HepG2 (cell line): ENCODE results near the gene VAMP5. TPM values are rescaled to one million over a fixed set of nuclear protein-coding genes. Genes with fewer than 3 reads are reported as not detected.

Experiments
- ATF4 ChIP-seq, 2 experiments: fragments of 450-650 bp in 1 of 2; sonication (generic) in 1 of 2; formaldehyde crosslinking; IDR thresholded peaks; 2 replicates each; pipeline versions ENCODE4 v1.5.0 to v1.8.0; 2020 to 2022; ENCODE audit warnings: mild to moderate bottlenecking in 1 of 2, missing genetic modification reagents in 1 of 2
- ATF7-NPFF ChIP-seq: sonication (generic); formaldehyde crosslinking; IDR thresholded peaks from 2 replicates; pipeline ENCODE4 v1.8.1; 2023; ENCODE audit warnings: mild to moderate bottlenecking, low read depth, missing genetic modification reagents, moderate library complexity
- BRD4 ChIP-seq: sonication (generic); formaldehyde crosslinking; IDR thresholded peaks from 2 replicates; pipeline ENCODE4 v1.4.0; 2020; ENCODE audit warnings: missing genetic modification reagents
- CHCHD3 ChIP-seq: sonication (generic); formaldehyde crosslinking; IDR thresholded peaks from 2 replicates; pipeline ENCODE4 v1.8.0; 2022; ENCODE audit warnings: mild to moderate bottlenecking, missing genetic modification reagents, moderate library complexity
- JDP2 ChIP-seq: sonication (generic); formaldehyde crosslinking; IDR thresholded peaks from 2 replicates; pipeline ENCODE4 v1.8.1; 2022; ENCODE audit warnings: missing genetic modification reagents, borderline replicate concordance
- KLF13 ChIP-seq: sonication (generic); formaldehyde crosslinking; IDR thresholded peaks from 2 replicates; pipeline ENCODE4 v1.4.0; 2020; ENCODE audit warnings: mild to moderate bottlenecking, missing genetic modification reagents
- KMT2A ChIP-seq: sonication (generic); formaldehyde crosslinking; IDR thresholded peaks from 2 replicates; pipeline ENCODE4 v1.4.0; 2020; ENCODE audit warnings: missing genetic modification reagents
- MEIS1 ChIP-seq: sonication (generic); formaldehyde crosslinking; IDR thresholded peaks from 2 replicates; pipeline ENCODE4 v1.9.0; 2021; ENCODE audit warnings: mild to moderate bottlenecking, missing genetic modification reagents, moderate library complexity, borderline replicate concordance
- NFRKB ChIP-seq: fragments of 450-650 bp; IDR thresholded peaks from 2 replicates; pipeline ENCODE4 v1.6.1; 2017
- PITX1 ChIP-seq: sonication (generic); formaldehyde crosslinking; IDR thresholded peaks from 2 replicates; pipeline ENCODE4 v1.5.1; 2020; ENCODE audit warnings: mild to moderate bottlenecking, missing genetic modification reagents
- RARG ChIP-seq: sonication (generic); formaldehyde crosslinking; IDR thresholded peaks from 2 replicates; pipeline ENCODE4 v1.4.0; 2020; ENCODE audit warnings: low read depth, mild to moderate bottlenecking, missing genetic modification reagents
- SPEN ChIP-seq: sonication (generic); formaldehyde crosslinking; IDR thresholded peaks from 2 replicates; pipeline ENCODE4 v1.5.1; 2020; ENCODE audit warnings: low read depth, mild to moderate bottlenecking, missing genetic modification reagents
- TP53 ChIP-seq: sonication (generic); formaldehyde crosslinking; conservative IDR thresholded peaks from 2 replicates; pipeline ENCODE4 v1.4.0; 2020; ENCODE audit warnings: missing genetic modification reagents
- ZBTB25 ChIP-seq: IDR thresholded peaks from 2 replicates; pipeline ENCODE4 v1.6.1; 2018; ENCODE audit warnings: missing genetic modification reagents
- ZNF326 ChIP-seq: sonication (generic); formaldehyde crosslinking; IDR thresholded peaks from 2 replicates; pipeline ENCODE4 v1.4.0; 2020; ENCODE audit warnings: missing genetic modification reagents, borderline replicate concordance
- ZNF589 ChIP-seq: sonication (generic); formaldehyde crosslinking; conservative IDR thresholded peaks from 2 replicates; pipeline ENCODE4 v1.8.0; 2022; ENCODE audit warnings: mild to moderate bottlenecking, moderate library complexity, missing genetic modification reagents
- ZNF747 ChIP-seq: sonication (generic); formaldehyde crosslinking; IDR thresholded peaks from 2 replicates; pipeline ENCODE4 v1.8.1; 2023; ENCODE audit warnings: missing genetic modification reagents, mild to moderate bottlenecking, borderline replicate concordance
- ZSCAN9 ChIP-seq: IDR thresholded peaks from 2 replicates; pipeline ENCODE4 v1.6.1; 2016; ENCODE audit warnings: borderline replicate concordance
- polyA plus RNA-seq, 8 experiments: library from polyadenylated mRNA; depleted of rRNA in 3 of 8; stranded (reverse) in 7 of 8; unstranded in 1 of 8; fragments of >200 nt; fragmentation: Illumina TruSeq in 4 of 8; extraction: Trizol in 4 of 8; gene quantifications; 2 replicates each; pipeline versions ENCODE4 v1.2.1 to v1.2.3, GENCODE V29; 2011 to 2016; ENCODE audit warnings: low read depth in 4 of 8, missing spikeins in 1 of 8, mixed read lengths in 1 of 8; ENCODE audit not compliant: insufficient read depth in 1 of 8
- total RNA-seq, 5 experiments: library from RNA; depleted of rRNA; stranded (reverse); fragments of >200 nt; fragmentation: Illumina TruSeq; extraction: Trizol; gene quantifications; 2 replicates each; pipeline ENCODE4 v1.2.3, GENCODE V29; 2016; ENCODE audit warnings: low read depth in 1 of 5
- TF ChIP-seq, protein P1 (sequence below): IDR thresholded peaks from 2 replicates; pipeline ENCODE4 v1.6.1; 2016; ENCODE audit warnings: mild to moderate bottlenecking
- TF ChIP-seq, protein P2 (sequence below): sonication (generic); formaldehyde crosslinking; IDR thresholded peaks from 2 replicates; pipeline ENCODE4 v1.8.0; 2022; ENCODE audit warnings: missing genetic modification reagents, mild to moderate bottlenecking, borderline replicate concordance
- TF ChIP-seq, protein P3 (sequence below): sonication (generic); formaldehyde crosslinking; IDR thresholded peaks from 2 replicates; pipeline ENCODE4 v1.5.0; 2020; ENCODE audit warnings: missing genetic modification reagents
- TF ChIP-seq, protein P4 (sequence below): IDR thresholded peaks from 2 replicates; pipeline ENCODE4 v1.6.1; 2018; ENCODE audit warnings: missing genetic modification reagents, mild to moderate bottlenecking, missing compliant biosample characterization

The VAMP5 gene
- total and polyA plus RNA-seq, 2 of the 13 experiments (the other 11 are each of a cell fraction or from before 2014, with no cell fraction given) = 7.2 to 56.7 TPM

DNA sequence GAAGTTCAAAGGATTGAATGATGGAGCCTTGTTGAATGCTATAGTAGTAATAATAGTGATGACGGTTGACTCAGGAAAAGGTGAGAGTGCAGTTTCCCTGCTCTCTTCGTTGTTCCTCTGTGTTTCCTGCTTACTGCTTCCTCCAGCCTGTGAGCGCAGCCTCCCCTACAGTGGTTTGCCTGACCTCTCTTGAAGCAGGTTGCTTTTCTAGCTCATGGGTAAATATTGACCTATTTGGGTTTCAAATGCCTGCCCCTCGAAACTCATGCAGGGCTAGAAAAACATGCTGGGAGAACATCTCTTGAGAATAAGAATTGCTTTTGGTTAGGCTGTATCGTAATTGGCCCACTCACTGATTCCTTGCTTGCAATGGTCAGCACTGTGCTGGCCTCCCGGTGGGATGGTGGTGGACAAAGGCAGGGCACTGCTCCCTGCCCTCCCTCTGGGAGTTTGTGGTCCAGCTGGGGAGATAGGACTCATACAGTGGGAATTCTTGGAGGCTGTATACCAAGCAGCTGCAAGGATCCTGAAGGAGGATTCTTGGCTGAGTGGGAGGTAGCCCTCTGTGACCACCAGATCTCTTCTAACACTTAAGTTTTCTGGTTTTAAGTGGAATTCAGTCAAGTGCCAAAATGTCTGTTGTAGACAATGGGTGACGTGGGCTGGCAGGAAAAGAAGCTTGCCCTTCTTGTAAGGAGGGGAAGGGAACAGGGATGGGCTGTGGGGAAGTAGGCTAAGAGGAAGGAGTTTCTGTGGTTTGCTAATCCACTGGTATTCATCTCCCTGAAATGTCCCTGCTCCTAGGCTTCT, 6.0 kb downstream of the VAMP5 start (continued):
- no peak for TF ChIP-seq MEIS1
- TF ChIP-seq, protein P1, sequence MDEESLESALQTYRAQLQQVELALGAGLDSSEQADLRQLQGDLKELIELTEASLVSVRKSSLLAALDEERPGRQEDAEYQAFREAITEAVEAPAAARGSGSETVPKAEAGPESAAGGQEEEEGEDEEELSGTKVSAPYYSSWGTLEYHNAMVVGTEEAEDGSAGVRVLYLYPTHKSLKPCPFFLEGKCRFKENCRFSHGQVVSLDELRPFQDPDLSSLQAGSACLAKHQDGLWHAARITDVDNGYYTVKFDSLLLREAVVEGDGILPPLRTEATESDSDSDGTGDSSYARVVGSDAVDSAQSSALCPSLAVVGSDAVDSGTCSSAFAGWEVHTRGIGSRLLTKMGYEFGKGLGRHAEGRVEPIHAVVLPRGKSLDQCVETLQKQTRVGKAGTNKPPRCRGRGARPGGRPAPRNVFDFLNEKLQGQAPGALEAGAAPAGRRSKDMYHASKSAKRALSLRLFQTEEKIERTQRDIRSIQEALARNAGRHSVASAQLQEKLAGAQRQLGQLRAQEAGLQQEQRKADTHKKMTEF (CRISPR knock-in tag) = peak; percentile 52; the same call in 1 of the 2 replicates
- no peak for TF ChIP-seq ATF7-NPFF (CRISPR knock-in tag)
- no peak for TF ChIP-seq ZNF589 (CRISPR knock-in tag)
- peak; percentile 65; the same call in 1 of the 2 replicates for TF ChIP-seq KMT2A
- TF ChIP-seq JDP2 (CRISPR knock-in tag) = no peak
- TF ChIP-seq SPEN (CRISPR knock-in tag) = peak; percentile 62; the same call in 1 of the 2 replicates
- no peak for TF ChIP-seq BRD4
- TF ChIP-seq TP53 = no peak
- peak; percentile 73; the same call in 1 of the 2 replicates for TF ChIP-seq ZBTB25 (CRISPR knock-in tag)
- 0 out of 4 replicates have a peak, but pooled peaks of 1 of the 2 experiments have one; percentile 26 for TF ChIP-seq ATF4 (CRISPR knock-in tag; IDR thresholded peaks at IDR 0.05)
- TF ChIP-seq ZNF747 (CRISPR knock-in tag) = no peak
- TF ChIP-seq, protein P2, sequence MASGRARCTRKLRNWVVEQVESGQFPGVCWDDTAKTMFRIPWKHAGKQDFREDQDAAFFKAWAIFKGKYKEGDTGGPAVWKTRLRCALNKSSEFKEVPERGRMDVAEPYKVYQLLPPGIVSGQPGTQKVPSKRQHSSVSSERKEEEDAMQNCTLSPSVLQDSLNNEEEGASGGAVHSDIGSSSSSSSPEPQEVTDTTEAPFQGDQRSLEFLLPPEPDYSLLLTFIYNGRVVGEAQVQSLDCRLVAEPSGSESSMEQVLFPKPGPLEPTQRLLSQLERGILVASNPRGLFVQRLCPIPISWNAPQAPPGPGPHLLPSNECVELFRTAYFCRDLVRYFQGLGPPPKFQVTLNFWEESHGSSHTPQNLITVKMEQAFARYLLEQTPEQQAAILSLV (CRISPR knock-in tag) = peak; percentile 80; the same call in 1 of the 2 replicates
- TF ChIP-seq KLF13 = no peak
- TF ChIP-seq PITX1 (CRISPR knock-in tag) = peak; percentile 69
- no peak for TF ChIP-seq RARG (CRISPR knock-in tag)
- no peak for TF ChIP-seq ZNF326 (CRISPR knock-in tag)
- peak; percentile 63; the same call in 1 of the 2 replicates for TF ChIP-seq ZSCAN9 (CRISPR knock-in tag)
- TF ChIP-seq, protein P3, sequence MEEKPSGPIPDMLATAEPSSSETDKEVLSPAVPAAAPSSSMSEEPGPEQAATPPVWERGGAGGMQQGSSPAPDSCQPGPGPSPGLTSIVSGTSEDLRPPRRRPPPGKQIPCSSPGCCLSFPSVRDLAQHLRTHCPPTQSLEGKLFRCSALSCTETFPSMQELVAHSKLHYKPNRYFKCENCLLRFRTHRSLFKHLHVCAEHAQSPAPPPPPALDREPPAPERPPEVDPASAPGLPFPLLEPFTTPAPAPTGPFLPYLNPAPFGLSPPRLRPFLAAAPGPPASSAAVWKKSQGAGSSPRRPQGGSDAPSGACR (CRISPR knock-in tag) = no peak
- TF ChIP-seq, protein P4, sequence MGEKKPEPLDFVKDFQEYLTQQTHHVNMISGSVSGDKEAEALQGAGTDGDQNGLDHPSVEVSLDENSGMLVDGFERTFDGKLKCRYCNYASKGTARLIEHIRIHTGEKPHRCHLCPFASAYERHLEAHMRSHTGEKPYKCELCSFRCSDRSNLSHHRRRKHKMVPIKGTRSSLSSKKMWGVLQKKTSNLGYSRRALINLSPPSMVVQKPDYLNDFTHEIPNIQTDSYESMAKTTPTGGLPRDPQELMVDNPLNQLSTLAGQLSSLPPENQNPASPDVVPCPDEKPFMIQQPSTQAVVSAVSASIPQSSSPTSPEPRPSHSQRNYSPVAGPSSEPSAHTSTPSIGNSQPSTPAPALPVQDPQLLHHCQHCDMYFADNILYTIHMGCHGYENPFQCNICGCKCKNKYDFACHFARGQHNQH (CRISPR knock-in tag) = peak; percentile 45; the same call in 1 of the 2 replicates
- TF ChIP-seq CHCHD3 (CRISPR knock-in tag) = no peak
- no peak for TF ChIP-seq NFRKB
